Activated CD4-positive, CD25-positive, alpha-beta regulatory T cell treated with anti-CD3 and anti-CD28 coated beads, Interleukin-2, amount 50 U/mL, for 24 hours (primary cell): ENCODE measurements around the gene TGFBRAP1.

ENCODE experiments used
- ATAC-seq, 2 donors: fragments of 150-1000 bp; cut with Tn5 transposase; one replicate each; pipeline ENCODE4 v1.10.0; 2021; ENCODE audit warnings: mild to moderate bottlenecking in 1 of 2, moderate library complexity in 1 of 2

The TGFBRAP1 gene, protein sequence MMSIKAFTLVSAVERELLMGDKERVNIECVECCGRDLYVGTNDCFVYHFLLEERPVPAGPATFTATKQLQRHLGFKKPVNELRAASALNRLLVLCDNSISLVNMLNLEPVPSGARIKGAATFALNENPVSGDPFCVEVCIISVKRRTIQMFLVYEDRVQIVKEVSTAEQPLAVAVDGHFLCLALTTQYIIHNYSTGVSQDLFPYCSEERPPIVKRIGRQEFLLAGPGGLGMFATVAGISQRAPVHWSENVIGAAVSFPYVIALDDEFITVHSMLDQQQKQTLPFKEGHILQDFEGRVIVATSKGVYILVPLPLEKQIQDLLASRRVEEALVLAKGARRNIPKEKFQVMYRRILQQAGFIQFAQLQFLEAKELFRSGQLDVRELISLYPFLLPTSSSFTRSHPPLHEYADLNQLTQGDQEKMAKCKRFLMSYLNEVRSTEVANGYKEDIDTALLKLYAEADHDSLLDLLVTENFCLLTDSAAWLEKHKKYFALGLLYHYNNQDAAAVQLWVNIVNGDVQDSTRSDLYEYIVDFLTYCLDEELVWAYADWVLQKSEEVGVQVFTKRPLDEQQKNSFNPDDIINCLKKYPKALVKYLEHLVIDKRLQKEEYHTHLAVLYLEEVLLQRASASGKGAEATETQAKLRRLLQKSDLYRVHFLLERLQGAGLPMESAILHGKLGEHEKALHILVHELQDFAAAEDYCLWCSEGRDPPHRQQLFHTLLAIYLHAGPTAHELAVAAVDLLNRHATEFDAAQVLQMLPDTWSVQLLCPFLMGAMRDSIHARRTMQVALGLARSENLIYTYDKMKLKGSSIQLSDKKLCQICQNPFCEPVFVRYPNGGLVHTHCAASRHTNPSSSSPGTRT

DNA sequence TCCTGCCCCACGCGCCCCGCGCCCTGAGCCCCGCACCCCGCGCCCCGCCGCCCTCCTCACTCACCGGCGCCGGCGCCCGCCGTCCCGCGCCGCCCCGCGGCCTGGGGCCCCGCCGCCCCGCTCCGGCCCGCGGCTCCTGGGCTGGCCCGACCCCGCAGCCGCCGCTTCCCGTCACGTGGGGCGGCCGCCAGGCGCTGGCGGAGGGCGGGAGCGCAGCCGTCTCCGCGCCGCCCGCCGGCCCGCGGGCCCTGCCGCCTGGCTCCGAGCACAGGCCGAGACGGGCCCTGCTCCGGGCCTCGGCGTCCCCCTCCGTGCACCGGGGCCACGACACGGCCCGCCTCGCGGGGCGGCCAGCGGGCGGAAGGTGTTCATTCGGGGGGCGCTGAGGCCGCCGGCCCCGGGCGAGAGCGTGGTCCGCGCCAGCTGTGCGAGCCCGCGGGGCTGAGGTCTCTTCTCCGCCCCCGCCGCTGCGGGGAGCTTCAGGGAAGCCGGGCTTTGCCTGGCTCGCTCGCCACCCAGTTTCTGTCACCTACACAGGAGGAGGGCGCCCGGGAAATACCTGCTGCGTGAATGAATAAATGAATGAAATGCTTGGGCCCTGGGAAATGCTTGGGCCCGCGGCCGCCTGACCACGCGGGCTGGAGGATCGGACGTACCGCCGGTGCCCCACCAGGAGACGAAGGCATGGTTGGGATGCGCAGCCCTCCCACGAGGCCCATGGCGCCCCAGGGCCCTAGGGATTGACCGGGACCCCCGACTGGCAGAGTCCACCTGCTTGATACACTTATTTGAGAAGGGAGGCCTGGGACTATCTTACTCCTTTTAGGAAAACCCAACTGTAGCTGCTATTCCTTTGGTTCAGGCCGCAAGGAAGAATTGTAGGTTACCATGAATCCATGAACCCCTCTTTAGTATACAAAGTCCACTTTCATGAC lies at the start of gene TGFBRAP1:
Gene TGFBRAP1, minus strand, starts transcription at position 175 of the 935 bp plus-strand sequence. CDS start 21,434 bp downstream, outside the sequence.
- ATAC-seq, result peak; percentile 85 to 88

- no peak for ATAC-seq
Measured at GRCh38 chr2:105378921-105379383, 49.4 kb upstream of the TGFBRAP1 start.

- no peak for ATAC-seq
Measured at GRCh38 chr2:105378276-105378840, 48.8 kb upstream of the TGFBRAP1 start.

- ATAC-seq, result no peak
Measured at GRCh38 chr2:105377871-105378270, 48.3 kb upstream of the TGFBRAP1 start.

DNA sequence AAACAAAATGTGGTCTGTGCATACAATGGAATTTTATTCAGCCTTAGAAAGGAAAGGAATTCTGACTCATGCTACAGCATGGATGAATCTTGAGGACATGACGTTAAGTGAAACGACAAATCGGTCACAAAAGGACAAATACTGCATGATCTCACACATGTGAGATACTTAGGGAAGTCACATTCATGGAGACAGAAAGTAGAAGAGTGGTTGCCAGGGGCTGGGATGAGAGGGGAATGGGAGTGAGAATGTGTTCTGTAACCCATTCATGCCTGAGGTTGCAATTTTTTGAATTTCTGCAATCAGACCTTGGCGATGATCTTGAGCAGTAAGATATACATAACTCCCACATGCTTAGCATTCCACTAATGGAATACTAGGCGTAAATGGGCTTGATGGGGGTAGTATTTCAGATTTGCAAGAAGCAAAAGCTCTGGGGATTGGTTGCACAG lies 47.3 kb upstream of the TGFBRAP1 start:
- no peak for ATAC-seq

DNA sequence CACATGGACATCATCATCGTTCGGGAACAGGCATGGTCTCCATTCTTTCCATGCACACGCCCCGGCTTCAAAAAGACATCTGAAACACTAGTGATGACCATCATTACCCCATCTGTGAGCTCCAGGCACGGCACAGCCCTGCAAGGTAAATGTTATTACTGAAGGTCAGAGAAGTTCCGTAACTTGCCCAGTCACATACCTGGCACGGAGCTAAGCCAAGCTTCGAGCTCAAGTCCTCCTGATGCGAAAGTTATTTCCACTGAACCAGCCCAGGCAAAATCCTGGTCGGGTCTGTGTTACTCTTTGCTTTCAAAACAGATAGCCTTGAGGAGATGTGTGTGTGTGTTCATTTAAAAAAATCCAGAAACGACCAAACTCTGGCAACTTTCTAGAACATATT lies 46.5 kb upstream of the TGFBRAP1 start:
- no peak for ATAC-seq

- ATAC-seq, result no peak
Measured at GRCh38 chr2:105375001-105375561, 45.5 kb upstream of the TGFBRAP1 start.

DNA sequence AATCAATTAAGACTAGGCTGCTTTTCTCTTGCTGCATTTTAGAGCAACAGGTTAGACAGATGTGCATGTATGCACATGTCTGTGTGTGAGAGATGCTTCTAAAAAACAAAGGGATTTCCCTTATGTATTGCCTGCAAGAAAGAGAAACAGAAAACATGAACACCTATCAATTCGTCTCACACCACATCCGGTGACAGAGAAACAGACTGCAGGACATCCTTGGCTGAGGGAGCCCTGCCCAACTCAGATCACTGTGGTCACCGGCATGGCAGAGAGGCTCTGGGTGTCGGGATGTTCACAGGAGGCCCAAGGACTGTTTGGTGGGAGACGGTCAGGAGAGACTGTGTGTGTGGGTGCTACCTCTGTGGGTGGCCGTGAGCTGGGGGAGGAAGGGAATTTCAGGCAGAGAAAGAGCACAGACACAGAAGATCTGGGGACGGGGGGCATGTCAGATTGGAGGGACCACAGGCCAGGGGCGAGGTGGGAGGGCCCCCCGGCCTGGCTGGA lies 44.4 kb upstream of the TGFBRAP1 start:
- peak; percentile 36 to 69 for ATAC-seq

- no peak for ATAC-seq
Measured at GRCh38 chr2:105373344-105373781, 43.8 kb upstream of the TGFBRAP1 start.

DNA sequence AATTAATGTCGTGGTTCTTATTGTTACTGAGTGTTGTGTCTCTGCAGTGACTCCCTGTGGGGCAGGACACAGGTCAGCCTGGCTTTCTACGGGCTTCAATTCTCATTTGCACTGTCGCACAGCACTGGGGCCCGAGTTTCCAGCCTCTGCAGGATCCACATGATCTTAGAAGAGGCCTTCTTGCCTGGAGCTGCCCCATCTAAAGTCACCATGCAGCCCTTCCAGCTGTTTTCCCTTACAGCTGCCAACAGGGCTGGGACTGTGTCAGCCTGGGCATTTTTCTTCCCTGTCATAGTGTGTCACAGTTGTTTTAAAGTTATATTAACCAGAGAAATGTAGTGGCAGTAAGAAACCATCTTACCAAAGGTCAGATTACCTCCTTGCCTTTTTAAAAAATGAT lies 42.3 kb upstream of the TGFBRAP1 start:
- no peak for ATAC-seq

GRCh38 chr2:105371156-105371555 lies 41.6 kb upstream of the TGFBRAP1 start:
- ATAC-seq, result no peak

GRCh38 chr2:105369777-105370690 lies 40.5 kb upstream of the TGFBRAP1 start:
- peak; percentile 92 to 94 for ATAC-seq

GRCh38 chr2:105368759-105369408 lies 39.3 kb upstream of the TGFBRAP1 start:
- no peak for ATAC-seq

DNA sequence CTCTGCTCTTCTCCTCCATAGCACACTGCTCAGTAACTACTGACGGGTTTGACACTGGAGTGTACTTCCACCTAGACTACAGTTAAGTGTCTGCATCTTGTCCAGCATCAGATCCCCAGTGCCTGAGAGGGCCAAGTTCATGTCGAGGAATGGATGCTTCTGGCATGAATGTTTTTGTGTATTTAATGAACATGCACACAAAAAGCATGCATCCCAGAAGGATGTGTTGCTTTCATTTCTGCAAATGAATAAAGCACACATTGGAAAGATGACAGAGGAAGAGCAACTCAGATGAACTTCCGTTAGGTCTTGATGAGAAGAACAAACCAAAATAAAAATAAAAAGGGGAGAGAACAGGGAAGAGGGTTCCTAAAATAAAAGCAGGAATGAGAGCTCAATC lies 35.7 kb upstream of the TGFBRAP1 start:
- no peak for ATAC-seq

DNA sequence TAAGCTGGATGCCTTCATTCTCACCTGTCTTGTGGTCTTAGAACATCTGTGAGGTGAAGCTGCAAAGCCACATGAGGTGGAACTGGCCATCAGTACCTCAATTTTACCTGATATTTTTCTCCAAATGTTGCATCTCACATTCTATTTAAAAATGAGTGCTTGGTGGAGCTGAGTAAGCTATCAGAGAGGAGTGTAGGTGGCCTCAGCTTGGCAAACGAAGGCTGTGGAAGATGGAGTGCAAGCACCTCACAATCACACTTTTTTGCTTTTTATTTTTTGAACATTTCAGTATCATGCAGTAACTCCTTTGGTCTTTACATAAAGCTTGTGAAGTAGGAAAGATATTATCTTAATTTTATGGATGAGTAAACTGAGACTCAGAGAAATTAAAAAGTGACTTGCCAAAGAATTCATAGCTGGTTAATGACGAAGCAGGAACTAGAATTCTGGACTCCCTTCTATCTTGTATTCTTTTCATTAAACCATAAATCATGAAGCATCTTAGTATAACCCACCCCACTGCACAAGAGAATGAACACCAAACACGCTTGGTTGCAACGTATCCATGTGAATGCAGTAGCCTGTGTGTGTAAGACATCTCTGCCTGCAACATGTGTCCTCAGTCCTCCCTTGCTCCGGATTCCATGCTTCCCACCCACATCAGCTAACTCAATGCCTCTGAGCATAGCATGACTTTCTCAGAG lies 35.1 kb upstream of the TGFBRAP1 start:
- no peak for ATAC-seq

- ATAC-seq, result no peak
Measured at GRCh38 chr2:105362862-105363591, 33.5 kb upstream of the TGFBRAP1 start.

DNA sequence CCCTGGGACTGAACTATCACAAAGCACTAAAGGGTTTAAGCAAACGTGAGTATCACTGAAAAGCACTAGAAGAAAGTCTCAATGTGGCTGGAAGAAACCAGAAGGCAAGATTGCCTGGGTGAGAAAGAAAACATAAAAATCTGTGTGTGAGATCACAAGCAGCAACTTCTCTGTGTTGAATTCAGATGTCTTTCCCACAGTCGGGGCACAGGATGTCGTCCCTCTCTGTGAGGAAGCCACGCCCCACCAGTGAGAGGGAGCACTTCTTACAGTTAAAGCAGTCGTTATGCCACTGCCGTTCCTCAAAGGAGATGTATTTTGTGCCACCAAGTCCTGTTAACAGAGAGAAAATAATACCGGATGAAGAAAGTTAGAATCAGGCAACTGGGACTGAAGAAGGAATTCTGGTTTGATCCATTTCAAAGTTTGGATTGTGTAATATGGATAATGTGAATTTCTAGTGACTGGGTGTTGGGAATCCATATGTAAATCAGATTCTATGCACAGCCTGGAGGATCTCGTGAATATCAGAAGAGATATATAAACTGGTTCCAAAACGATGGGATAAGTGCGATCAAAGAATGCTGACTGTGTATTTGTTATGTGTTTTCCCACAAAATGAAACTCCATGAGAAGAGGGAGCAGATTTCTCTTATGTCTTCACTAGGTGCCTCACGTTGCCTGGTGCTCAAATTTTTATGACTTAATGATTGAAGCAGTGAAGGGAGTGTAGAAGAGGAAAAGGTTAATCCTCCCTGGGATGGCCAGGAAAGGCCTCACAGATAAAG lies 31.8 kb upstream of the TGFBRAP1 start:
- ATAC-seq, result peak in 1 of 2 donors; percentile 48
